ENCODE results near the gene WDR90. TPM values are rescaled to one million over a fixed set of nuclear protein-coding genes. Genes with fewer than 3 reads are reported as not detected.
A peak's percentile ranks its signal among the peaks of the same experiment; 100 is the strongest.

Gene WDR90
- total RNA-seq, 1 experiment from 2014 or later = 147 TPM

DNA sequence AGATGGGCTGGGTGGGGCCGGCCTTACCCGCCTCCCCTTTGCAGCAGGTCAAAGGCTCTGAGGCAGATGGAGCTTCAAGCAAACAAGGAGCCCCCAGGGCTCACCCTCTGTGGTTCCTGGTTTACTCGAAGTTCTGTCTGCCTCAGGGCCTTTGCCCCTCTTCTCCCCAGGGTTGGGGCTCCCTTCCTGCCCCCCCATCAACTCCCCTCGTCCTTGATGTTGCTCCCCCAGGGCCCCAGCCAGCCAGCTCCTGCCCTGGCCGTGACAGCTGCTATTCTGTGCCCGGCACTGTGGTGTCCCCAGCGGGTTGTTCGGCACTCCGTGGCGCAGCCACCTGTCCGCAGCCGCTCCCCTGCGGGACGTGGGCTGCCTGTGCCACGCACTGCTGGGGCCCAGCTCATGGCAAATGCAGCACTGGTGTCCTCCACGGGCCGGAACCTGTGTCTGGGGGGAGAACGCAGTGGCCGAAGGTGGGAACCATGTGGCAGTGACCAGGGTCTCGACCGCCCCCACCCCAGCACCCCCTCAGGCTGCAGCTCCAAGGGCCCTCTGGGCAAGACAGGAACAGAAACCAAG lies 61.4 kb downstream of the WDR90 start:
- intact Hi-C loops (cut with micrococcal nuclease; ENCODE audit: unreplicated experiment) = loop anchor here (5.0 to 10.0 kb wide), 2 partner anchors 77 to 344 kb away; partner anchors contain the start of genes CHTF18 and RPUSD1
- Histone ChIP-seq H3K9me3 (ENCODE audit: low read depth, low read length, poor library complexity, severe bottlenecking) (no peaks in the 10 kb centered on the region), H3K36me3 (ENCODE audit: insufficient read depth, low read length, poor library complexity, severe bottlenecking) (no peaks in the 10 kb centered on the region), H3K4me1 (ENCODE audit: insufficient read depth, low read length, poor library complexity, severe bottlenecking) (no peaks in the 10 kb centered on the region), H3K27ac (ENCODE audit: low read depth, low read length, poor library complexity, severe bottlenecking) (no peak overlapping the region), H3K27me3 (replicated peaks; ENCODE audit: insufficient read depth, low read depth, low read length, poor library complexity) (peaks cover 26% of the 10 kb centered on the region), H3K4me3 (ENCODE audit: low read depth, low read length, poor library complexity, severe bottlenecking) (no peak overlapping the region)
- ChIA-PET POLR2A (ENCODE audit: low non-redundant PET) (no interaction called here), CTCF (interaction anchor here (0.5 to 2.2 kb wide), 3 partner anchors 9 to 141 kb away, joined by 3 to 8 read pairs (median 3); no protein-coding TSS in a partner anchor)
- no TSS peak for BruUV-seq (replicated peaks)
- no peak for DNase-seq (ENCODE audit: low spot score)
- TF ChIP-seq CTCF (conservative IDR thresholded peaks at IDR 0.05; ENCODE audit: low read depth, low read length) (no peak), EZH2 (IDR thresholded peaks at IDR 0.05; ENCODE audit: borderline replicate concordance, low read depth, low read length, poor library complexity, severe bottlenecking) (no peak)

GRCh38 chr16:711084-711483 lies 61.9 kb downstream of the WDR90 start:
- BruUV-seq (replicated peaks) = no TSS peak
- no peaks in the 10 kb centered on the region for H3K4me1 ChIP-seq (ENCODE audit: insufficient read depth, low read length, poor library complexity, severe bottlenecking)
- TF ChIP-seq EZH2 (IDR thresholded peaks at IDR 0.05; ENCODE audit: borderline replicate concordance, low read depth, low read length, poor library complexity, severe bottlenecking) (no peak), CTCF (conservative IDR thresholded peaks at IDR 0.05; ENCODE audit: low read depth, low read length) (no peak)
- H3K4me3 ChIP-seq (ENCODE audit: low read depth, low read length, poor library complexity, severe bottlenecking) = no peak overlapping the region
- H3K9me3 ChIP-seq (ENCODE audit: low read depth, low read length, poor library complexity, severe bottlenecking) = no peaks in the 10 kb centered on the region
- no peaks in the 10 kb centered on the region for H3K36me3 ChIP-seq (ENCODE audit: insufficient read depth, low read length, poor library complexity, severe bottlenecking)
- intact Hi-C loops (cut with micrococcal nuclease; ENCODE audit: unreplicated experiment) = loop anchor here (5.0 to 10.0 kb wide), 2 partner anchors 76 to 344 kb away; partner anchors contain the start of genes CHTF18 and RPUSD1
- H3K27ac ChIP-seq (ENCODE audit: low read depth, low read length, poor library complexity, severe bottlenecking) = no peak overlapping the region
- DNase-seq (ENCODE audit: low spot score) = no peak
- POLR2A ChIA-PET (ENCODE audit: low non-redundant PET) = no interaction called here
- CTCF ChIA-PET = interaction anchor here (0.7 to 2.2 kb wide), 2 partner anchors 9 to 141 kb away, joined by 3 to 8 read pairs; no protein-coding TSS in a partner anchor
- peaks cover 30% of the 10 kb centered on the region for H3K27me3 ChIP-seq (replicated peaks; ENCODE audit: insufficient read depth, low read depth, low read length, poor library complexity)

- ChIA-PET CTCF (interaction anchor here (0.6 to 1.3 kb wide), 7 partner anchors 9 to 320 kb away, joined by 3 to 12 read pairs (median 3); partner anchors contain the start of gene ANTKMT), POLR2A (ENCODE audit: low non-redundant PET) (interaction anchor here (0.6 kb wide), 1 partner anchor 108 kb away, joined by 3 read pairs; no protein-coding TSS in a partner anchor)
- Histone ChIP-seq H3K27me3 (replicated peaks; ENCODE audit: insufficient read depth, low read depth, low read length, poor library complexity) (peaks cover 30% of the 10 kb centered on the region), H3K27ac (ENCODE audit: low read depth, low read length, poor library complexity, severe bottlenecking) (no peak overlapping the region), H3K9me3 (ENCODE audit: low read depth, low read length, poor library complexity, severe bottlenecking) (no peaks in the 10 kb centered on the region), H3K4me1 (ENCODE audit: insufficient read depth, low read length, poor library complexity, severe bottlenecking) (no peaks in the 10 kb centered on the region), H3K4me3 (ENCODE audit: low read depth, low read length, poor library complexity, severe bottlenecking) (no peak overlapping the region), H3K36me3 (ENCODE audit: insufficient read depth, low read length, poor library complexity, severe bottlenecking) (no peaks in the 10 kb centered on the region)
- TF ChIP-seq CTCF (conservative IDR thresholded peaks at IDR 0.05; ENCODE audit: low read depth, low read length) = peak; percentile 89
- TF ChIP-seq EZH2 (IDR thresholded peaks at IDR 0.05; ENCODE audit: borderline replicate concordance, low read depth, low read length, poor library complexity, severe bottlenecking) = no peak
- BruUV-seq (replicated peaks) = no TSS peak
- intact Hi-C loops (cut with micrococcal nuclease; ENCODE audit: unreplicated experiment) = loop anchor here (5.0 to 10.0 kb wide), 2 partner anchors 76 to 343 kb away; partner anchors contain the start of genes CHTF18 and RPUSD1
- peak; percentile 72 for DNase-seq (ENCODE audit: low spot score)
These were observed 62.6 kb downstream of the WDR90 start for GRCh38 chr16:711548-712320.
